HG03280 (cell line): Measurements from ENCODE around the gene WWOX.

ENCODE experiments used
- ATAC-seq: cut with Tn5 transposase; IDR thresholded peaks from one replicate; pipeline ENCODE4 v1.9.1; 2021; ENCODE audit warnings: mild to moderate bottlenecking, moderate library complexity; ENCODE audit not compliant: unreplicated experiment

Gene WWOX

GRCh38 chr16:78485917-78486257, 386.4 kb downstream of the WWOX start:
- no peak for ATAC-seq

- ATAC-seq: no peak
Measured at GRCh38 chr16:78487471-78487870, 388.0 kb downstream of the WWOX start.

GRCh38 chr16:78489072-78489471, 389.6 kb downstream of the WWOX start:
- no peak for ATAC-seq

GRCh38 chr16:78489631-78490030, 390.2 kb downstream of the WWOX start:
- ATAC-seq: no peak

GRCh38 chr16:78490431-78490830, 391.0 kb downstream of the WWOX start:
- no peak for ATAC-seq

- no peak for ATAC-seq
Measured at GRCh38 chr16:78490847-78491246, 391.4 kb downstream of the WWOX start.

- ATAC-seq: no peak
Measured at GRCh38 chr16:78493573-78493972, 394.1 kb downstream of the WWOX start.

- ATAC-seq: no peak
Measured at GRCh38 chr16:78494105-78494504, 394.7 kb downstream of the WWOX start.

GRCh38 chr16:78494674-78495073, 395.2 kb downstream of the WWOX start:
- ATAC-seq: no peak

GRCh38 chr16:78496189-78496588, 396.7 kb downstream of the WWOX start:
- no peak for ATAC-seq

GRCh38 chr16:78499399-78499798, 399.9 kb downstream of the WWOX start:
- ATAC-seq: no peak

GRCh38 chr16:78500659-78501270, 401.3 kb downstream of the WWOX start:
- no peak for ATAC-seq

- no peak for ATAC-seq
Measured at GRCh38 chr16:78501744-78502143, 402.3 kb downstream of the WWOX start.

GRCh38 chr16:78502812-78503350, 403.4 kb downstream of the WWOX start:
- no peak for ATAC-seq

- ATAC-seq: no peak
Measured at GRCh38 chr16:78503602-78504001, 404.1 kb downstream of the WWOX start.

- no peak for ATAC-seq
Measured at GRCh38 chr16:78504401-78504851, 405.0 kb downstream of the WWOX start.

GRCh38 chr16:78505036-78505435, 405.6 kb downstream of the WWOX start:
- ATAC-seq: no peak

GRCh38 chr16:78505544-78506366, 406.3 kb downstream of the WWOX start:
- no peak for ATAC-seq

GRCh38 chr16:78506367-78507193, 407.1 kb downstream of the WWOX start:
- no peak for ATAC-seq

GRCh38 chr16:78507576-78507975, 408.1 kb downstream of the WWOX start:
- no peak for ATAC-seq

- no peak for ATAC-seq
Measured at GRCh38 chr16:78509965-78510364, 410.5 kb downstream of the WWOX start.
